SK-N-SH (cell line): ENCODE measurements around the gene ATOSB. TPM values are rescaled to one million over a fixed set of nuclear protein-coding genes. Genes with fewer than 3 reads are reported as not detected.
A peak's percentile ranks its signal among the peaks of the same experiment; 100 is the strongest.

Experiments used
- CTCF ChIA-PET: fragments of 300-600, 350-600 bp; formaldehyde crosslinking; extraction: SDS; loops from one replicate; lab custom pipeline; 2021; lab: Yijun Ruan, JAX
- POLR2A ChIA-PET: fragments of 350-600 bp; sonication (Branson Sonifier 250); formaldehyde crosslinking; extraction: SDS; loops from one replicate; lab custom pipeline; 2020; ENCODE audit warnings: antibody characterized with exemption, inconsistent platforms; lab: Yijun Ruan, JAX
- DNase-seq: peaks from one replicate; pipeline ENCODE4 v3.0.0; 2012
- H2AFZ ChIP-seq: fragments of 200-600 bp; sonication (generic); 2 replicates; pipeline ENCODE4 v1.8.1; 2016; ENCODE audit warnings: antibody characterized with exemption, mild to moderate bottlenecking, low read depth
- H3F3A ChIP-seq: fragments of 200-600 bp; sonication (generic); replicated peaks from 2 replicates; pipeline ENCODE3; 2016; ENCODE audit warnings: antibody characterized with exemption, mild to moderate bottlenecking; ENCODE audit not compliant: insufficient read depth
- H3K27ac ChIP-seq, 2 experiments: fragments of 200-500 bp in 1 of 2; fragments of 200-600 bp in 1 of 2; sonication (Bioruptor generic) in 1 of 2; sonication (generic), shearing (Covaris generic) in 1 of 2; 2 replicates each; pipeline versions ENCODE4 v1.5.1 to v1.6.1; 2014 to 2016; ENCODE audit warnings: low read depth in 2 of 2, inconsistent platforms in 1 of 2, low read length in 1 of 2, mild to moderate bottlenecking in 1 of 2, mixed read lengths in 1 of 2
- H3K27me3 ChIP-seq: fragments of 200-600 bp; sonication (generic), shearing (Covaris generic); 2 replicates; pipeline ENCODE4 v1.6.1; 2016; ENCODE audit warnings: mixed run types; ENCODE audit not compliant: insufficient read depth
- H3K36me3 ChIP-seq, 2 experiments: fragments of 200-500 bp in 1 of 2; fragments of 200-600 bp in 1 of 2; sonication (Bioruptor generic) in 1 of 2; sonication (generic) in 1 of 2; replicated peaks in 1 of 2; 2 replicates each; pipeline versions ENCODE3 to v1.5.1; 2014 to 2016; ENCODE audit warnings: low read length in 1 of 2, mild to moderate bottlenecking in 1 of 2; ENCODE audit not compliant: insufficient read depth in 2 of 2, control insufficient read depth in 1 of 2
- H3K4me1 ChIP-seq, 2 experiments: fragments of 200-500 bp in 1 of 2; fragments of 200-600 bp in 1 of 2; sonication (Bioruptor generic) in 1 of 2; sonication (generic), shearing (Covaris generic) in 1 of 2; 2 replicates each; pipeline versions ENCODE4 v1.5.1 to v1.6.1; 2014 to 2016; ENCODE audit warnings: low read depth in 1 of 2, low read length in 1 of 2, mixed run types in 1 of 2; ENCODE audit not compliant: insufficient read depth in 2 of 2, control insufficient read depth in 1 of 2
- H3K4me2 ChIP-seq: fragments of 200-600 bp; sonication (generic), shearing (Covaris generic); 2 replicates; pipeline ENCODE4 v1.6.1; 2017; ENCODE audit warnings: mixed run types
- H3K4me3 ChIP-seq, 2 experiments: fragments of 200-500 bp in 1 of 2; fragments of 200-600 bp in 1 of 2; sonication (Bioruptor generic) in 1 of 2; sonication (generic), shearing (Covaris generic) in 1 of 2; 2 replicates each; pipeline versions ENCODE4 v1.5.1 to v1.8.1; 2014 to 2016; ENCODE audit warnings: low read depth in 2 of 2, inconsistent platforms in 1 of 2, low read length in 1 of 2, mild to moderate bottlenecking in 1 of 2, mixed read lengths in 1 of 2, moderate library complexity in 1 of 2
- H3K79me2 ChIP-seq: fragments of 200-600 bp; sonication (generic); 2 replicates; pipeline ENCODE4 v1.8.1; 2017; ENCODE audit warnings: mild to moderate bottlenecking; ENCODE audit not compliant: insufficient read depth
- H3K9ac ChIP-seq: fragments of 200-600 bp; sonication (generic); 2 replicates; pipeline ENCODE4 v1.6.1; 2017; ENCODE audit warnings: mixed run types
- H3K9me2 ChIP-seq: fragments of 200-600 bp; sonication (generic); 2 replicates; pipeline ENCODE4 v1.6.1; 2017; ENCODE audit warnings: mixed run types
- H3K9me3 ChIP-seq: fragments of 200-600 bp; sonication (generic); 2 replicates; pipeline ENCODE4 v1.6.1; 2017; ENCODE audit warnings: mixed run types, mild to moderate bottlenecking, moderate library complexity
- H4K20me1 ChIP-seq: fragments of 200-600 bp; sonication (generic); 2 replicates; pipeline ENCODE4 v1.6.1; 2017; ENCODE audit warnings: mild to moderate bottlenecking, mixed run types; ENCODE audit not compliant: insufficient read depth
- CHD2 ChIP-seq: fragments of 150-350 bp; IDR thresholded peaks from 2 replicates; pipeline ENCODE4 v1.6.1; 2018; ENCODE audit warnings: low read length; ENCODE audit not compliant: partially characterized antibody
- CTCF ChIP-seq: fragments of 200-600 bp; sonication (generic); IDR thresholded peaks from 2 replicates; pipeline ENCODE4 v1.6.1; 2017; ENCODE audit warnings: antibody characterized with exemption, mild to moderate bottlenecking, moderate library complexity
- ELF1 ChIP-seq: IDR thresholded peaks from 2 replicates; pipeline ENCODE4 v1.4.0; 2012
- EZH2phosphoT487 ChIP-seq: fragments of 200-600 bp; sonication (generic); IDR thresholded peaks from 2 replicates; pipeline ENCODE4 v1.6.1; 2017; ENCODE audit warnings: low read depth, mixed run types, mild to moderate bottlenecking, antibody characterized with exemption, moderate library complexity, borderline replicate concordance
- FOSL2 ChIP-seq: IDR thresholded peaks from 2 replicates; pipeline ENCODE4 v1.4.0; 2012; ENCODE audit warnings: low read depth, mild to moderate bottlenecking, moderate library complexity, borderline replicate concordance
- FOXJ3 ChIP-seq: sonication (generic); formaldehyde crosslinking; IDR thresholded peaks from 2 replicates; pipeline ENCODE4 v1.5.1; 2020; ENCODE audit warnings: mild to moderate bottlenecking, missing genetic modification reagents
- FOXM1 ChIP-seq: IDR thresholded peaks from 2 replicates; pipeline ENCODE4 v1.4.0; 2012; ENCODE audit warnings: low read depth, mild to moderate bottlenecking
- GATA2 ChIP-seq: sonication (generic); formaldehyde crosslinking; IDR thresholded peaks from 2 replicates; pipeline ENCODE4 v1.5.0; 2020; ENCODE audit warnings: mild to moderate bottlenecking, missing genetic modification reagents
- JUND ChIP-seq: IDR thresholded peaks from 2 replicates; pipeline ENCODE4 v1.4.0; 2012
- MEF2A ChIP-seq: IDR thresholded peaks from 2 replicates; pipeline ENCODE4 v1.4.0; 2012; ENCODE audit warnings: low read depth, borderline replicate concordance
- MXI1 ChIP-seq: IDR thresholded peaks from 2 replicates; pipeline ENCODE4 v1.6.1; 2012; ENCODE audit warnings: mild to moderate bottlenecking, low read depth, low read length, improper control_type of control experiment
- NFIC ChIP-seq: IDR thresholded peaks from 2 replicates; pipeline ENCODE4 v1.4.0; 2012; ENCODE audit warnings: borderline replicate concordance
- NRF1 ChIP-seq: IDR thresholded peaks from 2 replicates; pipeline ENCODE4 v1.6.1; 2012; ENCODE audit warnings: low read depth, mild to moderate bottlenecking, low read length
- PBX3 ChIP-seq: IDR thresholded peaks from 2 replicates; pipeline ENCODE4; 2012
- RCOR1 ChIP-seq: fragments of 150-350 bp; IDR thresholded peaks from 2 replicates; pipeline ENCODE4 v1.6.1; 2017; ENCODE audit warnings: antibody characterized with exemption, low read length
- SIN3A ChIP-seq: IDR thresholded peaks from 2 replicates; pipeline ENCODE4 v1.6.1; 2012; ENCODE audit warnings: low read depth, mild to moderate bottlenecking, low read length, moderate library complexity, borderline replicate concordance
- TCF12 ChIP-seq: IDR thresholded peaks from 2 replicates; pipeline ENCODE4 v1.4.0; 2012
- TEAD4 ChIP-seq: IDR thresholded peaks from 2 replicates; pipeline ENCODE4 v1.4.0; 2012; ENCODE audit warnings: mild to moderate bottlenecking, borderline replicate concordance; ENCODE audit not compliant: insufficient read depth
- USF1 ChIP-seq: IDR thresholded peaks from 2 replicates; pipeline ENCODE4 v1.4.0; 2012; ENCODE audit warnings: low read depth, borderline replicate concordance
- USF2 ChIP-seq: fragments of 150-350 bp; IDR thresholded peaks from 2 replicates; pipeline ENCODE4 v1.6.1; 2017; ENCODE audit warnings: antibody characterized with exemption, low read length, low read depth, borderline replicate concordance
- YY1 ChIP-seq: IDR thresholded peaks from 2 replicates; pipeline ENCODE4 v1.4.0; 2012; ENCODE audit warnings: low read depth, mild to moderate bottlenecking
- ZBTB33 ChIP-seq: IDR thresholded peaks from 2 replicates; pipeline ENCODE4 v1.4.0; 2012; ENCODE audit warnings: low read depth, borderline replicate concordance
- WGBS: methylation state at CpG from one replicate; pipeline ENCODE4 v1.1.6; 2017; ENCODE audit warnings: low lambda C conversion rate; 5-methylcytosine and 5-hydroxymethylcytosine counted together
- polyA plus RNA-seq, 3 experiments: library from polyadenylated mRNA; depleted of rRNA; stranded (reverse); fragments of >200 nt; gene quantifications; 2 replicates each; pipeline ENCODE4 v1.2.3, GENCODE V29; 2012
- TF ChIP-seq, protein P1 (sequence below): IDR thresholded peaks from 2 replicates; pipeline ENCODE4 v1.4.0; 2012; ENCODE audit warnings: low read depth
- TF ChIP-seq, protein P2 (sequence below): fragments of 150-350 bp; IDR thresholded peaks from 2 replicates; pipeline ENCODE4 v1.6.1; 2016; ENCODE audit warnings: mild to moderate bottlenecking, low read depth, low read length

ATOSB gene
- polyA plus RNA-seq, 1 of the 3 experiments (the other 2 are of a cell fraction), result 42.6 TPM

GRCh38 chr9:35161713-35162604 is 46.3 kb upstream of the ATOSB start, which contains the start of gene UNC13B:
TSS of gene UNC13B (plus strand) at chr9:35162009. CDS start at chr9:35162284, 275 bp downstream.
- H2AFZ ChIP-seq, result peak within 1 kb of the TSS; percentile 84
- H3K9me2 ChIP-seq, result no peaks in the 10 kb centered on the region
- H3K79me2 ChIP-seq, result peaks cover 3% of the 10 kb centered on the region; the same call in 1 of the 2 replicates
- no peaks in the 10 kb centered on the region for H4K20me1 ChIP-seq
- H3F3A ChIP-seq, result peaks cover 4% of the 10 kb centered on the region
- POLR2A ChIA-PET, result interaction anchor here (0.7 to 2.1 kb wide), 5 partner anchors 9 to 192 kb away, joined by 3 to 8 read pairs (median 3); no protein-coding TSS in a partner anchor
- CTCF ChIA-PET, result interaction anchor here (0.7 to 3.2 kb wide), 5 partner anchors 12 to 239 kb away, joined by 3 to 17 read pairs (median 3); no protein-coding TSS in a partner anchor
- H3K36me3 ChIP-seq, result no peaks in the 10 kb centered on the region
- peak; percentile 99 for DNase-seq
- WGBS, result 2% methylated on average over 26 of the region's 70 CpGs
- peak within 1 kb of the TSS; percentile 56 for H3K9ac ChIP-seq
- peaks cover 3 to 5% of the 10 kb centered on the region in 2 experiments; a peak in 1 of 4 replicates for H3K4me1 ChIP-seq
- peak within 1 kb of the TSS; percentile 46 to 88; a peak in 3 of 4 replicates for H3K27ac ChIP-seq
- H3K4me2 ChIP-seq, result peak within 1 kb of the TSS; percentile 78
- no peaks in the 10 kb centered on the region for H3K27me3 ChIP-seq
- peak within 1 kb of the TSS; percentile 70 to 86 for H3K4me3 ChIP-seq
- H3K9me3 ChIP-seq, result no peaks in the 10 kb centered on the region
- no peak for TF ChIP-seq MEF2A
- no peak for TF ChIP-seq USF2
- TF ChIP-seq PBX3, result no peak; the same call in 1 of the 2 replicates
- no peak for TF ChIP-seq CHD2
- TF ChIP-seq ELF1, result 0 out of 2 replicates have a peak, but pooled peaks have one; percentile 14
- no peak for TF ChIP-seq NFIC
- TF ChIP-seq EZH2phosphoT487, result no peak
- TF ChIP-seq FOXM1, result no peak
- no peak; the same call in 1 of the 2 replicates for TF ChIP-seq SIN3A
- no peak for TF ChIP-seq FOSL2
- TF ChIP-seq FOXJ3, result no peak
- TF ChIP-seq JUND, result no peak
- TF ChIP-seq, protein P1, sequence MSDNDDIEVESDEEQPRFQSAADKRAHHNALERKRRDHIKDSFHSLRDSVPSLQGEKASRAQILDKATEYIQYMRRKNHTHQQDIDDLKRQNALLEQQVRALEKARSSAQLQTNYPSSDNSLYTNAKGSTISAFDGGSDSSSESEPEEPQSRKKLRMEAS, result peak; percentile 19; the same call in 1 of the 2 replicates
- TF ChIP-seq TEAD4, result peak; percentile 30; the same call in 1 of the 2 replicates
- no peak for TF ChIP-seq RCOR1
- no peak for TF ChIP-seq USF1
- TF ChIP-seq NRF1, result no peak
- no peak for TF ChIP-seq TCF12
- peak; percentile 85 for TF ChIP-seq YY1
- no peak for TF ChIP-seq ZBTB33
- TF ChIP-seq MXI1, result peak; percentile 84; the same call in 1 of the 2 replicates
- TF ChIP-seq, protein P2, sequence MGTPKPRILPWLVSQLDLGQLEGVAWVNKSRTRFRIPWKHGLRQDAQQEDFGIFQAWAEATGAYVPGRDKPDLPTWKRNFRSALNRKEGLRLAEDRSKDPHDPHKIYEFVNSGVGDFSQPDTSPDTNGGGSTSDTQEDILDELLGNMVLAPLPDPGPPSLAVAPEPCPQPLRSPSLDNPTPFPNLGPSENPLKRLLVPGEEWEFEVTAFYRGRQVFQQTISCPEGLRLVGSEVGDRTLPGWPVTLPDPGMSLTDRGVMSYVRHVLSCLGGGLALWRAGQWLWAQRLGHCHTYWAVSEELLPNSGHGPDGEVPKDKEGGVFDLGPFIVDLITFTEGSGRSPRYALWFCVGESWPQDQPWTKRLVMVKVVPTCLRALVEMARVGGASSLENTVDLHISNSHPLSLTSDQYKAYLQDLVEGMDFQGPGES, result no peak
- TF ChIP-seq GATA2 (CRISPR knock-in tag), result no peak
- no peak; the same call in 1 of the 2 replicates for TF ChIP-seq CTCF
